Kasumi-1 (cell line): ENCODE results near the gene TAF5L.
"Not testable (repeated sequence)": the region's sequence is repeated elsewhere in the genome, so short reads cannot be mapped to it uniquely, and the experiment has no call there.

Experiments used
- DNase-seq, 2 experiments: peaks; one replicate each; lab custom pipeline; 2025; lab: John Stamatoyannopoulos, UW

The TAF5L gene

DNA sequence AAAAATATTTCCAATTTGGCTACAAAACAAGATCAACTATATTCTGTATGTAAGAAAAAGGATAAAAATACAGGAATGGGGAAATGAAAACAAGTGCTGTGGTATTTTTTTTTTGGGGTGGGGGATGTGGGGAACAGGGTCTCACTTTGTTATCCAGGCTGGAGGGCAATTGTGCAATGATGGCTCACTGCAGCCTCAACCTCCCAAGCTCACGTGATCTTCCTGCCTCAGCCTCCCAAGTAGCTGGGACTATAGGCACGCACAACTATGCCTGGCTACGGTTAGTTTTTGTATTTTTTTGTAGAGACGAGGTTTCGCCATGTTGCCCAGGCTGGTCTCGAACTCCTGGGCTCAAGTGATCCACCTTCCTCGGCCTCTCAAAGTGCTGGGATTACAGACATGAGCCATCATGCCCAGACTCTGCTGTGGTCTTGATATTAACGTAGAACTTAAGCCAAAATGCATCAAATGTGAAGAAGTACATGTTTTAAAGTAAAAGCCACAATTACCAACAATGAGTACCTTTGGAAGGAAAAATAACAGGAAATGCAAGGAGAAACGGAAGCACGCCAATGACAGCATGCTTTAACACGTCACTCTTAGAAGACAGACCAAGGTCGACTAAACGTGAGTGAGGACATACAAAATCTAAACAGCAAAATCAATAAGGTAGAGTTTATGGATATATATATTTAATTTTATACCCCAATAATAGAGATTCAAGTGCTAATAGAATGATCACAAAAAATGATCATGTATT is 58.6 kb downstream of the TAF5L start:
- DNase-seq: no peak

DNA sequence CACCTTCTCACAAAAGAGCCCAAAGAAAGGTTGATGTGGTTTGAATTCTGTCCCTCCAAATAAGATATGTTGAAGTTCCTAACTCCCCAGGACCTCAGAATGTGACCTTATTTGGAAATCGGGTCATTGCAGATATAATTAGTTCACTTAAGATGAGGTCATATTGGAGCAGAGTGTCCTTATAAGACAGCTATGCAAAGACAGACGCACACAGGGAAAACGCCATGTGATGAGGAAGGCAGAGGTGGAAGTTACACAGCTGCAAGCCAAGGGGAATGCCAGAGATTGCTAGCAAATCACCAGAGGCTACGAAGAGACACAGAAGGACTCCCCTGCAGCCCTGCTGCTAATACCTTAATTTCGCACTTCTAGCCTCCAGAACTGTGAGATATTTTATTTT is 62.2 kb downstream of the TAF5L start:
- DNase-seq: no peak

DNA sequence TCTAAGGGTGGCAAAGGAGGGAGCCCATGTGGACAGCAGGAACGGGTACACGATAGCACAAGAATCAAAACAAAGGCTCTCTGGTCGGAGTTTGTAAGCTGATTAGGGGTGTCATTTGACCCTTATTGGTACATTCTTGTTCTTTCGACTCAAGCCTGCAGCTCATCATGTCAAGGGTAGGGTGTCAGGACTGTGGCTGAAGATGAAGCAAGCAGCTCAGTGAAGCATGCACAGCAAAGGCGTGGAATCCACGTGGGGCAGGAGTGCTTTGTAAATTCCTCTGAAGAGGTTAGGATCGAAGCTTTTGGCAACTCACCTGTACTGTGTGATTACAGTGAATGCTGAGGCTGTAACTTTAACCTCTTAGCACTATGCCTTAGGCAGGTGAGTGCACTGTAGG is 62.7 kb downstream of the TAF5L start:
- no peak for DNase-seq

DNA sequence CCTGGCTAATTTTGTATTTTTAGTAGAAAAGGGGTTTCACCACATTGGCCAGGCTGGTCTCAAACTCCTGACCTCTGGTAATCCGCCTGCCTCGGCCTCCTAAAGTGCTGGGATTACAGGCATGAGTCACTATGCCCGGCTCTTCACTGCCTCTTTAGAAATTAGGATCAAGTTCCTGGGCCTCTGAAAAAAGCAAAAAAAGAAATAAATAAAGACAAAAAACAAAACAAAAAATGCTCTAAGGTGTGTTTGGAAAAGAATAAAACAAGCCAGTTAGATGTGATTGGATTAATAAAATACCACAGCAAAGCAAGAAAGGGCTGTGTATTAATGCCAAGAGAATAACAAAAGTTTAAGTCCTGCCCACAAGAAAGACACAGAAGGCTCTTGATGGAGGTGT is 63.2 kb downstream of the TAF5L start:
- no peak for DNase-seq

DNA sequence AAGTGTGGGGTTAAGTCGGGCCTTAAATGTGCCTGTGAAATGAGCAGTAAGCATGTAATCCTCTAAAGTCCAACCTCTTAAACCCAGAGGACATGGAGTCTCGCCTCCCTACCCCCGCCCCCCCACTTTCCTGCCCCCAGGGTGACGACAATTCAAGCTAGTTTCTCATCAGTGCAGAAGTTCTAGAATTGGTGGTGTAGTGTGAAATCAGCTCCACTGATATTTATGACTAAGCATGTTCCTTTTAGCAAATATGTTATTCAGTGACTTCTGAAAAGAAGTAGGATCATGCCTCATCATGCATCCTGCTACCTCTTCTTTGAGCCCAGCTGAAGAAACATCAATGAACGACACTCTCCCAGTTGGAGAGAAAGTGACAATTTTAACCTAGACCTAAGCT is 64.8 kb downstream of the TAF5L start:
- DNase-seq: no peak

DNA sequence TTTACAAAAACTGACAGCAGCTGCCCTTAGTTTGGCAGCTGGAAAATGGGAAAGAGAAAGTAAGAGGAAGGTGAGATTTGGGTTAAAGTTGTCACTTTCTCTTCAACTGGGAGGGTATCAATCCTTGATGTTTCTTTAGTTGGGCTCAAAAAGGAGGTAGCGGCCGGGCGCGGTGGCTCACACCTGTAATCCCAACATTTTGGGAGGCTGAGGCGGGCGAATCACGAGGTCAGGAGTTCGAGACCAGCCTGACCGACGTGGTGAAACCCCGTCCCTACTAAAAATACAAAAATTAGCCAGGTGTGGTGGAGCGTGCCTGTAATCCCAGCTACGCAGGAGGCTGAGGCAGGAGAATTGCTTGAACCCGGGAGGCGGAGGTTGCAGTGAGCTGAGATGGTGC is 65.8 kb downstream of the TAF5L start:
- DNase-seq: not testable (repeated sequence)

DNA sequence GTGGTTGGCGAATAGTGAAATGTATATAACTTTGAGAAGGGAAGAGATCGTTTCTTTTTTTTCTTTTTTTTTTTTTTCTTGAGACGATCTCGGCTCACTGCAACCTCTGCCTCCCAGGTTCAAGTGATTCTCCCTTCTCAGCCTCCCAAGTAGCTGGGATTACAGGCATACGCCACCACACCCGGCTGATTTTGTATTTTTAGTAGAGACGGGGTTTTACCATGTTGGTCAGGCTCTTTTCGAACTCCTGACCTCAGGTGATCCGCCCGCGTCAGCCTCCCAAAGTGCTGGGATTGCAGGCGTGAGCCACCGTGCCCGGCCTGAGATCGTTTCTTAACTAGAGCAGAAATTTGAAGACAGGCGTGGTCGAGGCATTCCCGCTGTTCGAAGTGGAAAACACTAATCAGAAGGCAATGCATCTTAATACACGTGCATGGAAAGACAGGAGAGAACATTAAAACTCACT is 66.6 kb downstream of the TAF5L start:
- not testable (repeated sequence) for DNase-seq

DNA sequence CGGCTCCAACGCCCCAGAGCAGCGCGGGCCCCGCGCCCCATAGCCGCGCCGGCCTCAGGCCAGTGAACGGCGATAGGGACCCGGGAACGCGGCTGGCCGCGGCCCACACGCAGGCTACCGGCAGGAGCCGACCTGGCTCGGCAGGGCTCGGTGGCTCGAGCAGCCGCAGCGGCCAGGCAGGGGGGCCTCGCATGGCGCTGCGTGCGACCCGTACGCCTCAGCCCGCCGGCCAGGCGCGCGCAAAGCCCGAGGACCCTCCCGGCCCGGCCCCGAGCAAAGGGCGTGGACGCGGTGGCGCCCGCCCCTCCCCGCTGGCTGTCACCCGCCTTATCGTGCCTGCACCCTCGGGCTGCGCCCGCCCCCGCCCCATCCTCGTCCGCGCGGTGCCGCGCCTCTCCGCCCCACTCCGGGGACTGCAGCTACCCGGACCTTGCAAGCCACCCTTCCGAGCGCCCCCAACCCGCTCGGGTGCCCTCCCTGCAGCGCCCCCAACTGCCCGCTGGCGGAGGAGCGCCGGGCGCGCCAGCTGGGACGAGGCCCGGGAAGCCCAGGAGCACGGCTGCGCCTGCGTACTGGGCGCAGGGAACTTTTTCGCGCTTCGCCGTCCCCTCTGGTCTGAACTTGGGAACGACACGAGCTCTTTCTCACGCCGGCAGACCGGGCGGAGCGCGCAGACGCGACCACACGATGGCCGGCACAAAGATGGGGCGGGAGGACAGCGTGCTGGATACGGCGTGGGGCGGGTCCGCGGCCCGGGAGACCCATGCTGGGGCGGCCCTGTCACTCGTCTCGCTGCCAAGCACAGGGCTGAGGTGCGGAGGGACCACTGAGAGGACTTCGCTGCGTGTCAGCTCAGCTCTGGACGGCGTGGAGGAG is 67.2 kb downstream of the TAF5L start, which contains the start of gene ABCB10:
Gene ABCB10 (minus strand): TSS at position 248 of the 876 bp plus-strand sequence. CDS start 55 bp downstream, at position 193.
- peak; percentile 96 to 98 for DNase-seq

DNA sequence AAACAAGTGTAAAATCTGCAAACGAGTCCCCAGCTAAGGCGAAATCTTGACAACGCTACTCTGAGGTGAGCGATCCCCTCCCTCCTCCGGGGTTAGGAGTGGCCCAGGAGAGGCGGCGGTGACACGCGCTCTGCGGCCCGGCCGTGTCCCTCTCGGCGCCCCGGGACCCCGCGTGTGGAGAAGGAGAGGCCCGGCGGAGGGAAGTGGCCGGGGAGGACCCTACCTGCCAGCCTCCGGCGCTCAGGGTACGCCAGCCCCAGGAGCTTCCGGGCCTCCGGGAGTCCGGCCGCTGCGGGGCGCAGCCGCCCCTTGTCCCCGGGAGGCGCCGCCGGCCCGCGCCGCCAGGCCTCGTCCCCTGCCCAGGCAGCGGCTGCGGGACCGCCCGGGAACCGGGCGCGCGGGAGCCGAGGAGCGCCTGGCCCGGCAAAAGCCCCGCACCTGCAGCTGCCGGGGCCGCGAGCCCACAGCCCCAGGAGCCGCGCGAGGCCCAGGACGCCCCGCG is 68.0 kb downstream of the TAF5L start:
- DNase-seq: peak in 1 of 2 experiments; percentile 32

DNA sequence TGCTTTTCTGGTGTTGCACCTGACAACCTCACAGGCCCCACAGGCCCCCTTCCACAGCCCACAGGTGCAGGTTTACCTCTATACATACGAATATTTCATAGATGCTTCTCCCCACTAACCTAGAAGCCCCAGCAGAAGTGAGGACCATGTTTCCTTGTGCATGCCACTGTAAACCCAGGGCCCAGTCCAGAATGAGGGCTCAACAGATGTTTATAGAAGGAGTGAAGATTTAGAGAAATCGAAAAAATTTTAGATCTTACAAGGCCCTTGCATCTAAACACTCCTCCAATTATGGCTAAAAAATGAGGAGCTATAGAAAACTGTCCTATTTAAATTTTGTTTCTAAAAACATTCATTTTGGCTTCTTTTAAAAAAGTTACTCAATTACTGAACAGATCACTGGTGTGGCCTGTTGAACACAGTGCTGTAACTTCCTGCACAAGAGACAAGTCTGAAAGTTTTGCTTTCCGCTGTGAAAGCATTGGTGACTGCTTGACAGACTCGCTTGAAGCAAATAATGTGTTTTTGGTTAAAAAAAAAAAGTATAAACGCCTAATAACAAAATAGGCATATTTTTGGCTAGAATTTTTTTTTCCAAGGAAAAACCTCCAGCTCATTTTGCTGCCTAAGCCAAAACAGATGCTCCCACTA is 68.6 kb downstream of the TAF5L start:
- peak; percentile 28 to 41 for DNase-seq

DNA sequence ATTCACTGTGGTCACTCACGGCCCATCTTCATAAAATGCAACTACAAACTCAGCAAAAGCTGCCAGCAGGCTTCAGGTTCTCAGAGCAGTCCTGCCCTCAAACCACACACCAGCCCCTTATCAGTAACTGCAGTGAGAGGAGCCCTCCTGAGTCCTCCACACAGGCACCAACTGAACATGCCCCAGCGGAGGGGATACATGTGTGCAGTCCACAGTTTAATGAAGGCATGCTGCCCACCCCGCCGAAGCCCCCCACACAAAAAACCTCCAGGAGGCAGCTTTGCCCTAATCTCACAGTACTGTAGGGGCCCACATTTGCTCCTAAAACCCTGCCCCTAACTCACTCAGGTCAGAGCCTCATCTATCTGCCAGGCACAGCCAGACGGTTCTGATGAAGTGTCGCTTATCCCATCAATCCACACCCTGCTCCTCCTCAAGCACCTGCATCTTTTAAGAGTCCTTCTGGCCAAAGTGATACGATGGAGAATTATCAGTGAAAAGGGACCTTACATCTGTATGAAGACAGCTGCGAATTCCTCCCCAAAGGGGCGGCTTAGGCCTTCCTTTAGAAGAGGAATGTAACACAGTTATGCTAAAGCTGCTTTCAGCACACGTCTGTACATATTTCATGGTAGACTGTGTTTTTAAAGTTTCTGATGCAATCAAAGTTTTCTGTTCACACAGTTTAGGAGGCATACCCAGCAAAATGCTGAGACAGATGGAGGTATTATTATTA is 70.9 kb downstream of the TAF5L start:
- no peak for DNase-seq

DNA sequence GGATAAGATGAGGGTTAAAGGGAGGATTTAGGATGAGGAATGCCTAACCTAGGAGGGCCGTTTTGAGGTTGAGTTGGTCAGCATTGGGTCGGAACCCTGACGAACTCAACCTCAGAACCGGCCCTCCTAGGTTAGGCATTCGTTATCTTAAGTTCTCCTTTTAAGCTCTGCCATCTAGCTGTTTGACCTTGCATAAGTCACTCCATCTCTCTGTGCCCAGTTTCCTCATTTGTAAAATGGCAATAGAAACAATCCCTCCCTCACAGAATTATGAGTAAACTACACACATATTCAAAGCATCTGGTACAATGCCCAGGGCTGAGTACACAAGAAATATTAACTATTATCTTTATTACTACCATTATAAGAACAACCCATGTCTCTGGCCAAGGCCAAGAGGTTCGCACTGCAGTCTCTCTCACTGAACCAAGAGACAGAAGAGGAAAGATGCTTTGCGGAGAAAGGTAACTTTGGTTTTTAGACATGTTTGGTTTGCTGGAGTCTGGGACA is 72.2 kb downstream of the TAF5L start:
- DNase-seq: no peak

DNA sequence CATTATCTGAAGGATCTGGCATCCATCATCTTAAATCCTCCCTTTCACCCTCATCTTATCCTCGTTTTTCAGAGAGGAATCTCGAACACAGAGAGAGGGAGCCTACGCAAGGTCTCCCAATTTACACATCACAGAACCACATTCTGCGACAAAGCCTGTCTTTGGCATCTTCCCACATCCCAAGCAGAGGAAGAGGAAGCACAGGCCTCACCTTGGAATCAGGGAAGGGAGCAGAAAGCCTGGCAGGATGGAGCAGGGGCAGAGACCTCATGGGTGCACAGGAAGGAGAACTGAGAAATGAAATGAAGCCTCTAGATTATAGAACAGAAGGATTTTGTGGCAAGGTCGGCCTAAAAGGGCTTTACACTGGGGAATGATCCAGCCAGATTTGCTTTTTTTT is 73.2 kb downstream of the TAF5L start:
- no peak for DNase-seq

DNA sequence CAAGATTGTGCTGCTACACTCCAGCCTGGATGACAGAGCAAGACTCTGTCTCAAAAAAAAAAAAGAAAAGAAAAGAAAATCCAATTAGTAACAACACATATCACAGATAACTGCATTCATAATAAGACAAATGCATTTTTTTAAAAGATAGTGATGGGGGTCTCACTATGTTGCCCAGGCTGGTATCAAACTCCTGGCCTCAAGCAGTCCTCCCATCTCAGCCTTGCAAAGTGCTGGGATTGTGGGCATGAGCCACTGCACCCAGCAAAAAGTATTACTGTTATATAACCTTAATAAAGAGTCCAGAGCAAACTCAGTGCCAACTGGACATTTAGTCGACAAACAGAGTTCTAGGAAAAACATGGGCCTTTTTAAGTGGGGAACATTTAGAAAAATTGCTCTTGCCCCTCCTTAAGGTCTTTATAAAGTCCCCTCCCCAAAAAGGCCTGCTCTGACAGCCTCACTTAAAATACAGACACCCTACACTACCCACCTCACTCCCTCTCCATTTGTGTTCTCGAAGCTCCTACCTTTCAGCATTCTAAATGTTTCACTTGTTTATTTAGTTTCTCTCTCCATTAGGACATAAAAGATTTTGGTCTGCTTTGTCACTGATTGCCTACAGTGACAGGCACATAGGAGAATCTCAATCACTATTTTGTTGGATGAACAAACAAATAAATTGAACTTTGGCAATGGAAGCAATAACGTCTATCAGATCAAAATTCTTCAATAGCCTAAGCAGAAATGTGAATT is 74.9 kb downstream of the TAF5L start:
- DNase-seq: no peak

DNA sequence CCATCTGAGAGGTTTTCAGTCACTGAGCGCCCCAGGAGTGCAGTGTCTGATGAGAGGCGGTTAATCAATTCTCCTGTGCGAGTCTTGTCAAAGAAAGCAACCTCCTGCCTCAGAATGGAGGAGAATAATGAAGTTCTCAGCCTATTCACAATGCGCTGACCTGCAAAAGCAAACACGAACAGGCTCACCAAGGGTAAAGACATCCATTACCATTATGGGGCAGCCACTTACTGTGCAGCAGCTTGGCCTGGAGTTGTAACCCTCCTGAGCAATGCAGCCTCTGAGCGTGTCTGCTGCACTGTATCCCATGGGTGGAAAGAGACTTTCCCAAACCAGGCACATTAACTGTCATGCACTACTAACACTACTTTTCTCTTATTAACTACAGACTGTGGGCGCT is 78.4 kb downstream of the TAF5L start:
- DNase-seq: no peak

DNA sequence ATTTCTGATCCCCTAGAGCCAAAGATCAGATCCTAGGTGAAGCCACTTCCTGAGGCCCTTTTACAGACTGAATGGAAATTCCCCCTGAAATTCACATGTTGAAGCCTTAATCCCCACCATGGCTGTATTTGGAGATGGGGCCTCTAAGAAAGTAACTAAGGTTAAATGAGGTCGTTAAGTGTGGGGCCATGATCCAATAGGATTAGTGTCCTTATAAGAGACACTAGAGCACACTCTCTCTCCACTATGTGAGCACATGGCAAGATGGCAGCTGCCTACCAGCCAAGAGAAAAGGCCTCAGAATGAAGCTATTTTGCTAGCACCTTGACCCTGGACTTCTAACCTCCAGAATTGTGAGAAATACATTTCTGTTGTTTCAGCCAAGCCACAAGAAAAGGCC is 81.3 kb downstream of the TAF5L start:
- DNase-seq: no peak
